ENCODE measurements around the gene OTOP3. TPM values are rescaled to one million over a fixed set of nuclear protein-coding genes. Genes with fewer than 3 reads are reported as not detected.

OTOP3 gene
- total and polyA plus RNA-seq, 2 experiments from 2014 or later, result not detected

DNA sequence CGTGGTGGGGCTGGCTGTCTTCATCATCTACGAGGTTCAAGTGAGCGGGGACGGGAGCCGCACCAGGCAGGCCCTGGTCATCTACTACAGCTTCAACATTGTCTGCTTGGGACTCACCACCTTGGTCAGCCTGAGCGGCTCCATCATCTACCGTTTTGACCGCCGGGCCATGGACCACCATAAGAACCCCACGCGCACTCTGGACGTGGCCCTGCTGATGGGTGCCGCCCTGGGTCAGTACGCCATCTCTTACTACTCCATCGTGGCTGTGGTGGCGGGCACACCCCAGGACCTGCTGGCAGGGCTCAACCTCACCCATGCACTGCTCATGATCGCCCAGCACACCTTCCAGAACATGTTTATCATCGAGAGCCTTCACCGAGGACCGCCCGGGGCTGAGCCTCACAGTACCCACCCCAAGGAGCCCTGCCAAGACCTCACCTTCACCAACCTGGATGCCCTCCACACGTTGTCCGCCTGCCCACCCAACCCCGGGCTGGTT lies 5.1 kb upstream of the OTOP3 start:
- H3K4me1 ChIP-seq (ENCODE audit: low read depth), result no peaks in the 10 kb centered on the region
- no peak overlapping the region for H3K4me3 ChIP-seq
- peaks cover 94% of the 10 kb centered on the region for H3K27me3 ChIP-seq
- TF ChIP-seq, protein P1, sequence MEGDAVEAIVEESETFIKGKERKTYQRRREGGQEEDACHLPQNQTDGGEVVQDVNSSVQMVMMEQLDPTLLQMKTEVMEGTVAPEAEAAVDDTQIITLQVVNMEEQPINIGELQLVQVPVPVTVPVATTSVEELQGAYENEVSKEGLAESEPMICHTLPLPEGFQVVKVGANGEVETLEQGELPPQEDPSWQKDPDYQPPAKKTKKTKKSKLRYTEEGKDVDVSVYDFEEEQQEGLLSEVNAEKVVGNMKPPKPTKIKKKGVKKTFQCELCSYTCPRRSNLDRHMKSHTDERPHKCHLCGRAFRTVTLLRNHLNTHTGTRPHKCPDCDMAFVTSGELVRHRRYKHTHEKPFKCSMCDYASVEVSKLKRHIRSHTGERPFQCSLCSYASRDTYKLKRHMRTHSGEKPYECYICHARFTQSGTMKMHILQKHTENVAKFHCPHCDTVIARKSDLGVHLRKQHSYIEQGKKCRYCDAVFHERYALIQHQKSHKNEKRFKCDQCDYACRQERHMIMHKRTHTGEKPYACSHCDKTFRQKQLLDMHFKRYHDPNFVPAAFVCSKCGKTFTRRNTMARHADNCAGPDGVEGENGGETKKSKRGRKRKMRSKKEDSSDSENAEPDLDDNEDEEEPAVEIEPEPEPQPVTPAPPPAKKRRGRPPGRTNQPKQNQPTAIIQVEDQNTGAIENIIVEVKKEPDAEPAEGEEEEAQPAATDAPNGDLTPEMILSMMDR (IDR thresholded peaks at IDR 0.05; ENCODE audit: low read depth, low read length), result no peak
- H3K36me3 ChIP-seq, result no peaks in the 10 kb centered on the region
- H3K9me3 ChIP-seq (ENCODE audit: low read depth), result no peaks in the 10 kb centered on the region
- DNase-seq (ENCODE audit: low read depth in 1 of 2, low spot score in 1 of 2), result no peak
- no peak overlapping the region for H3K27ac ChIP-seq

DNA sequence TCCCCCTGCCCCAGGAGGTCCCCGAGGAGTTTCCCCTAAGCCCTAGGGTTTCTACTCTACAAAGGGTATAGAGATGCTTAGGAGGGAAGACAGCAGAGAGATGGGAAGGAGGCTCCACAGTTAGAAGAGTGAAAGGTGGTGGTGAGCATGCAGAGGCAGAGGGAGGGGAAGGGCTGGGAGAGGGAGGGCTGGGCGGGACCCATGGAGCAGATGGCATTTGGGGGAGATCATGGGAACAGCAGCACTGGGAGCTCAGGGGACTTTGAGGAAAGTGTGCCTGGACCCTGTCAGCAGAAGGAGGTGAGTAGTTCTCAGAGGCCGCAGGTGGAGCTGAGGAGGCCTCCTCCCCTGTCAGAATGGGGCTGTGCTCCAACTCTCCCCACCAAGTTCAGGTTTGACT lies 650 bp upstream of the OTOP3 start:
- Histone ChIP-seq H3K4me1 (ENCODE audit: low read depth) (no peaks in the 10 kb centered on the region), H3K36me3 (no peaks in the 10 kb centered on the region), H3K27ac (no peak overlapping the region), H3K4me3 (no peak overlapping the region), H3K27me3 (peaks cover 91% of the 10 kb centered on the region), H3K9me3 (ENCODE audit: low read depth) (no peaks in the 10 kb centered on the region)
- TF ChIP-seq, protein P1 (IDR thresholded peaks at IDR 0.05; ENCODE audit: low read depth, low read length), result no peak
- DNase-seq (ENCODE audit: low read depth in 1 of 2, low spot score in 1 of 2), result no peak

DNA sequence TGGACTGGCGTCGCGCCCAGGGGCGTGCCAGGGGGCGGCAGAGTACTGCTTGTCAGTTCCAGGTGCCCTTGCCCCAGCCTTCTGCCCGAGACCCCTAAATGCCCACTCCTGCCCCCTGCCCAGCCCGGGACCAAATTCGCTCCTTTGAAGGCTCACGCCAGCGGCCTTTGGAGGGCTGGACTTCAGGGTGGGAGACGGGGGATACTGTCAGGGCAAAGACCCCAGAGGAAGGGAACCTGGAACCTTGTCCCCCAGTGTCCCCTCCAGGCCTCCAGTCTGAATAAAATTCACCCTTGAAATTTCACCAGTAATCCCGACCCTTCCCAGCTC lies 737 bp downstream of the OTOP3 start:
- DNase-seq (ENCODE audit: low read depth in 1 of 2, low spot score in 1 of 2), result no peak
- H3K4me3 ChIP-seq, result no peak overlapping the region
- no peaks in the 10 kb centered on the region for H3K4me1 ChIP-seq (ENCODE audit: low read depth)

DNA sequence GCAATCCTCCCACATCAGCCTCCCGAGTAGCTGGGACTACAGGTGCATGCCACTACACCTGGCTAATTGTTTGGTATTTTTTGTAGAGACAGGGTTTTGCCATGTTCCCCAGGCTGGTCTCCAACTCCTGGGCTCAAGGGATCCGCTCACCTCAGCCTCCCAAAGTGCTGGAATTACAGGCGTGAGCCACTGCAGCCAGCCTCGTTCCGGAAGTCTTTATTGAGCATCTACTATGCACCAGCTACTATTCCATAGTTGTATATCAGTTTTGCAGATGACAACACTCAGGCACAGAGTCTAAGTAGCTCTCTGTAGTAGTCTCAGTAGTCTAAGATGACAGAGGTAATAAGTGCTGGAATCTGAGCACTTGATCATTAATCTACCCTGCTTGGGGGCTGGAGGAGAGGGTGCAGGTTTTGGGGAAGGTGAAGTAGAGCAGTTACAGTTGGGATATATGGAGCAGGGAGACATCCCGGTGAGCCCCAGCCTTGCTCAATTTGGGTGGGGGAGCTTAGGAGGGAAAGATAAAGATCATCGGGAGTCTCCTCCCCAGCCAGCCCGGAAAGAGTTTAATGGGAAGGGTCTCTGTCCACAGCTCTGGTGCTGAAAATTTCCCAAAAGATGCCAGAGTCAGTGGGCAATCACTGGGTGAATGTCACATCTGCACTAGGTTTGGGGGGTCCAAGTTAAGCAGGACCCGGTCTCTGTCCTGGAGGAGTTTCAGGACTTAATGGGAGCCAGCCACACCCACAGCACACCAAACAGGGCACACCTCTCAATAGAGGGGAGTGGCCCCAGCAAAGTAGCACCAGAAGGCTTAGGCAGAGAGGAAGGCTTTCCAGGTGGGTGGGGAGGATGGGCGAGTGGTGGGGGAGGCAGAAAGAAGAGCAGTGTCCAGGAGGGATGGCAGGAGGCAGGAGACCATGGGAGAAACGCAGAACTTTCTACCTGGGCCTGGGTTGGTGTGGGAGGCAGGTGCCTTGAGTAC lies 1.7 kb downstream of the OTOP3 start:
- H3K27ac ChIP-seq, result no peak overlapping the region
- DNase-seq (ENCODE audit: low read depth in 1 of 2, low spot score in 1 of 2), result peak in 1 of 2 donors; percentile 57
- no peaks in the 10 kb centered on the region for H3K4me1 ChIP-seq (ENCODE audit: low read depth)
- no peaks in the 10 kb centered on the region for H3K36me3 ChIP-seq
- peaks cover 97% of the 10 kb centered on the region for H3K27me3 ChIP-seq
- TF ChIP-seq, protein P1 (IDR thresholded peaks at IDR 0.05; ENCODE audit: low read depth, low read length), result no peak
- no peak overlapping the region for H3K4me3 ChIP-seq
- no peaks in the 10 kb centered on the region for H3K9me3 ChIP-seq (ENCODE audit: low read depth)

More for the DNA sequence above, 737 bp downstream of the OTOP3 start:
- TF ChIP-seq, protein P1 (IDR thresholded peaks at IDR 0.05; ENCODE audit: low read depth, low read length), result no peak
- H3K27ac ChIP-seq, result no peak overlapping the region
- H3K36me3 ChIP-seq, result no peaks in the 10 kb centered on the region
- no peaks in the 10 kb centered on the region for H3K9me3 ChIP-seq (ENCODE audit: low read depth)
- H3K27me3 ChIP-seq, result peaks cover 91% of the 10 kb centered on the region

DNA sequence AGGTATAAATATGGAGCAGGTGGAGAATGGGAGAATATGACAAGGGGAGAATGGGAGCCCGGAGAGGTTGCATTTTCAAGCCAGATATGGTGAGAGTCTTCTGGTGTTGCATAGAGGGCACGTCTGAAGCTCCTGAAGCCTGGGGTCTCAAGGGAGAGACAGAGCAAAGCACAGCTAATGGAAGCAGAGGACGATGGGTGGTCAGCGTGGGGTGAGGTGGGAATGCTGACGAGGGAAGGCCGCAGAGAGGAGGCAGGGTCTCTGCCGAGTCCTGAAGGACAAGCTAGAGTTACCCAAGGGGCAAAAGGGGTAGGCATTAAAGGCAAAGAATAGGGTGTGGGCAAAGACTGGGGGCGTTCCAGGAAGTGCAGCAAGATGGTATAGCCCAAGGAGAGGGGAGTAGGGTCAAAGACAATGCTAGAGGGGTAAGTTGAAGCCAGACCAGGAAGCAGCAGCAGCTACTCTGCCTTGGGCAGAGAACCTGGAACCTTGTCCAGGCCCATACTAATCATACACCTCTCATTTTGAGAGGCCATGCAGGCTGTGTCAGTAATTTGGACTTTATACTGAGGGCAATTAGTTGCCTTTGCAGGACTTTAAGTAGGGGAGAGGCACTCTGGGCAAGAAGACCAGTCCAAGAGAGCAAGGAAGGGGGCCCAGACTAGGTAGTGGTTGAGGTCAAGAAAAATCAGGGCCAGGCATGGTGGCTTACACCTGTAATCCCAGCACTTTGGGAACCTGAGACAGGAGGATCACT lies 2.7 kb downstream of the OTOP3 start:
- H3K27ac ChIP-seq, result no peak overlapping the region
- H3K4me1 ChIP-seq (ENCODE audit: low read depth), result no peaks in the 10 kb centered on the region
- H3K9me3 ChIP-seq (ENCODE audit: low read depth), result no peaks in the 10 kb centered on the region
- no peaks in the 10 kb centered on the region for H3K36me3 ChIP-seq
- H3K27me3 ChIP-seq, result peaks cover 97% of the 10 kb centered on the region
- H3K4me3 ChIP-seq, result no peak overlapping the region
- TF ChIP-seq, protein P1 (IDR thresholded peaks at IDR 0.05; ENCODE audit: low read depth, low read length), result no peak
- DNase-seq (ENCODE audit: low read depth in 1 of 2, low spot score in 1 of 2), result no peak
